Left lung (tissue), 14 donors: ENCODE data around the gene PPP1R12C. TPM values are rescaled to one million over a fixed set of nuclear protein-coding genes. Genes with fewer than 3 reads are reported as not detected.

Experiments used
- ATAC-seq: fragments of 200-7000 bp; cut with Tn5 transposase; one replicate; pipeline ENCODE4 v1.9.1; 2020; ENCODE audit warnings: moderate library complexity
- DNase-seq, 4 donors: peaks; one replicate each; pipeline ENCODE4 v3.0.0-alpha.2; 2013 to 2020
- H3K27ac ChIP-seq, 2 donors: fragments of 200-600 bp; sonication (generic) in 1 of 2; one replicate each; pipeline versions ENCODE4 v1.5.0 to v1.8.0; 2020 to 2021
- H3K27me3 ChIP-seq, 2 donors: fragments of 200-600 bp; sonication (generic) in 1 of 2; one replicate each; pipeline versions ENCODE4 v1.5.0 to v1.8.0; 2020 to 2021
- H3K36me3 ChIP-seq, 2 donors: fragments of 200-600 bp; sonication (generic) in 1 of 2; one replicate each; pipeline versions ENCODE4 v1.5.0 to v1.8.0; 2020 to 2021
- H3K4me1 ChIP-seq, 2 donors: fragments of 200-600 bp; one replicate each; pipeline ENCODE4 v1.8.0; 2021
- H3K4me3 ChIP-seq, 2 donors: fragments of 200-600 bp; sonication (generic) in 1 of 2; one replicate each; pipeline versions ENCODE4 v1.5.0 to v1.8.0; 2020 to 2021; ENCODE audit warnings: mild to moderate bottlenecking in 1 of 2
- H3K9me3 ChIP-seq, 2 donors: fragments of 200-600 bp; sonication (generic) in 1 of 2; one replicate each; pipeline versions ENCODE4 v1.5.0 to v1.8.0; 2020 to 2021
- CTCF ChIP-seq, 2 donors: fragments of 200-600 bp; sonication (generic) in 1 of 2; IDR thresholded peaks; one replicate each; pipeline versions ENCODE4 v1.5.0 to v1.8.0; 2021; ENCODE audit warnings: antibody characterized with exemption in 2 of 2
- intact Hi-C, 2 donors: fragments of 100-400 bp; cut with DNase I; formaldehyde crosslinking; loops; one replicate each; pipeline versions ENCODE4 v1.11.2 to v1.14.2; 2022
- long read RNA-seq, 12 donors: library from polyadenylated mRNA in 2 of 12; unstranded in 2 of 12; transcript quantifications; one replicate each; pipeline ENCODE4 v2.0.0 and lab custom pipeline, GENCODE V29; 2019 to 2026
- polyA plus RNA-seq, 6 donors: library from polyadenylated mRNA; unstranded; fragments of 120-200 nt; gene quantifications; one replicate each; pipeline ENCODE4 v1.2.1, GENCODE V29; 2013; ENCODE audit not compliant: insufficient read length in 6 of 6
- total RNA-seq, 2 donors: library from RNA; stranded (reverse); fragmentation: NEBNext Ultra II Directional; extraction: Animal tissue kit (Norgen Biotek cat#: 25700); gene quantifications; one replicate each; pipeline ENCODE4 v1.2.1, GENCODE V29; 2021
- donor health status: DM: no; HTN: yes; CAD: no.
- donor health status: DM: no; HTN: no; CAD: no.

Gene PPP1R12C
- 100 to 1,000 TPM in 1 of 2 donors, 10 to 100 TPM in 1; 93.2 to 113 TPM for total RNA-seq
- polyA plus RNA-seq, result 10 to 100 TPM; 50.2 to 82.4 (median 64.6) TPM
- long read RNA-seq, donor 1, partial matches to known transcripts, result 11 of 13 reads
- long read RNA-seq, donor 1, other reads (novel, unspliced or antisense), result 0 of 13 reads
- long read RNA-seq, donor 2, full-length matches to known transcripts, result 3 of 3 reads
- long read RNA-seq, donor 2, partial matches to known transcripts, result 0 of 3 reads
- long read RNA-seq, donor 2, other reads (novel, unspliced or antisense), result 0 of 3 reads
- long read RNA-seq, donor 3, partial matches to known transcripts, result 0 of 1 reads
- long read RNA-seq, donor 3, other reads (novel, unspliced or antisense), result 0 of 1 reads
- long read RNA-seq, donor 4, partial matches to known transcripts, result 1 of 2 reads
- long read RNA-seq, donor 4, other reads (novel, unspliced or antisense), result 0 of 2 reads
- long read RNA-seq, donor 5, partial matches to known transcripts, result 0 of 1 reads
- long read RNA-seq, donor 5, other reads (novel, unspliced or antisense), result 0 of 1 reads
- long read RNA-seq, donor 6, partial matches to known transcripts, result 0 of 1 reads
- long read RNA-seq, donor 6, other reads (novel, unspliced or antisense), result 0 of 1 reads
- long read RNA-seq, donor 7, partial matches to known transcripts, result 0 of 2 reads
- long read RNA-seq, donor 7, other reads (novel, unspliced or antisense), result 0 of 2 reads
- long read RNA-seq, donor 8, partial matches to known transcripts, result 5 of 6 reads
- long read RNA-seq, donor 8, other reads (novel, unspliced or antisense), result 0 of 6 reads
- long read RNA-seq, donor 9, result 0 reads
- long read RNA-seq, donor 10, partial matches to known transcripts, result 2 of 5 reads
- long read RNA-seq, donor 10, other reads (novel, unspliced or antisense), result 2 of 5 reads
- long read RNA-seq, donor 11, result 0 reads
- long read RNA-seq, donor 12, partial matches to known transcripts, result 0 of 2 reads
- long read RNA-seq, donor 12, other reads (novel, unspliced or antisense), result 0 of 2 reads

- no peak for TF ChIP-seq CTCF (IDR thresholded peaks at IDR 0.05)
- Histone ChIP-seq H3K27me3 (peaks cover 0 to under 1% of the 10 kb centered on the region in 2 donors), H3K4me1 (peaks cover 21 to 52% of the 10 kb centered on the region in 2 donors), H3K36me3 (peaks cover 0 to 10% of the 10 kb centered on the region in 2 donors), H3K4me3 (peak within 1 kb of the TSS; percentile 61 to 91), H3K9me3 (no peaks in the 10 kb centered on the region), H3K27ac (peak within 1 kb of the TSS; percentile 76 to 86)
- DNase-seq (peak in 2 of 4 donors; percentile 14 to 19), ATAC-seq (no peak)
- intact Hi-C loops, result no loop called here
Measured at GRCh38 chr19:55116859-55117662, at the start of gene PPP1R12C. TSS of gene PPP1R12C (minus strand) at chr19:55117637. CDS start at chr19:55117543, 94 bp downstream.

- H3K4me3 ChIP-seq, result peak within 1 kb of the TSS; percentile 19 to 35
- peaks cover 0 to 6% of the 10 kb centered on the region in 2 donors for H3K4me1 ChIP-seq
- TF ChIP-seq CTCF (IDR thresholded peaks at IDR 0.05), result no peak
- H3K36me3 ChIP-seq, result no peaks in the 10 kb centered on the region
- H3K9me3 ChIP-seq, result no peaks in the 10 kb centered on the region
- intact Hi-C loops, result no loop called here
- ATAC-seq, result peak; percentile 99
- DNase-seq, result peak; percentile 53 to 92 (median 90)
- H3K27ac ChIP-seq, result no peak within 1 kb of the TSS
- peaks cover 36 to 100% of the 10 kb centered on the region in 2 donors for H3K27me3 ChIP-seq
Measured at GRCh38 chr19:55166530-55167268, 49.3 kb upstream of the PPP1R12C start, which contains the start of gene DNAAF3. TSS of gene DNAAF3 (minus strand) at chr19:55166613. CDS start at chr19:55166413, 200 bp downstream.

GRCh38 chr19:55165952-55166529, 48.6 kb upstream of the PPP1R12C start:
- DNase-seq, result peak in 2 of 4 donors; percentile 66 to 76
- Histone ChIP-seq H3K4me1 (peaks cover 0 to 6% of the 10 kb centered on the region in 2 donors), H3K36me3 (no peaks in the 10 kb centered on the region), H3K27me3 (peaks cover 42 to 100% of the 10 kb centered on the region in 2 donors), H3K4me3 (peak overlapping the region; percentile 19 to 35), H3K27ac (no peak overlapping the region), H3K9me3 (no peaks in the 10 kb centered on the region)
- TF ChIP-seq CTCF (IDR thresholded peaks at IDR 0.05), result no peak
- intact Hi-C loops, result no loop called here
- peak; percentile 76 for ATAC-seq
